Activated gamma-delta T cell treated with anti-CD3 and anti-CD28 coated beads, Interleukin-2, amount 50 U/mL, for 16 hours (primary cell): Measurements from ENCODE around the gene SDCCAG8.

ENCODE experiments used
- DNase-seq: peaks from one replicate; pipeline ENCODE4 v3.0.0-alpha.2; 2020; ENCODE audit warnings: low read depth

SDCCAG8 gene

DNA sequence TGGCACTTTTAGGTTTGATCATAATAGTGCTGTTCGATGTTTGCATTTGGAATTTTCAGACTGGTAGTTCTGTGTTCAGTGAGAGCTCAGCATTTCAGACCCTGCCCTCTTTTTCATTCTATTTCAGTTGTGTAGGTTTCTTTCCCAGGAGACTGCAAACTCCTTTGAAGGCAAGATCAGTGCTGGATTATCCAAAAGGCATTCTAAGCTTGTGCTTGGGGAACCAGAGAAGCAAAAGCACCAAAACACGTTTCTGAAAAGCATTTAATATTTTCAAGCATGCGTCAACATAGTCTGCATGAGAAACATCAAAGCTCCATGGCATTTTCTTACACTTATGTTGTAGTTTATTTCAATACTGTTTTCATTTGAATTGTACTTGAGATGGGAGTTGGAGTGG, 292.1 kb downstream of the SDCCAG8 start:
- no peak for DNase-seq

DNA sequence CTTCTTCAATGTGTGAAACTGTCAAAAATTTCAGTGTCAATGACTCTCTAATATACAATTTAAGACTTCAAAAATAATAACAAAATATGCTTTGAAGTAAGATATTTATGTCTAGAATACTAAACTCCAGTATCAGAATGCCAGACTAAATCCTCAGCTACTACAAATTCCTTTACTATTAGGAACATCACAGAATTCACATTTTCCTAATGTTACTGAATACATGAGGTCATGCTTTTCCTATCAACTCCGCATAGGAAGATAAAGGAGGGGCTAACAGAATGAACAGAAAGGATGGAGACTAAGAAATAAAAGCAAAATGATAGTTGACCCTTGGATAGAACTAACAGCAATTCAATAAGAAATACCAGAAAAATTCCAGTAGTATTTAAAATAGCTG, 292.7 kb downstream of the SDCCAG8 start:
- no peak for DNase-seq

DNA sequence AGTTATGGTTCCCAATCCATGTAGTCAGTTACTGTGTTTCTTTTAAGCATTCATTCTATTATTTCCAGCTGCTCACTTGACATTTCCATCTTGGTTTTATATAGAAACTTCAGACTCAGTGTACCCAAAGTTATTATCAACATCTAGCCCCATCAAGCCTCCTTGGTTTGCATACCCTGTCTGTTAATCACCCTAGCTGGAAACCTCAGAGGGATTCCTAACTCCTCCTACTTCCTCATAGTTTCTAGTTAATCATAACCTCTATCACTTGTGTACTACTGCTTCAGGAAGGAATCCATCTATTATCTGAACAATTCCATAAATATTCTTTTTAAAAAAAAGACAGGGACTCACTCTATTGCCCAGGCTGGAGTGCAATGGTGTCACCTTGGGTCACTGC, 293.3 kb downstream of the SDCCAG8 start:
- no peak for DNase-seq
